GM23338 (cell line): ENCODE results near the gene DGKB. TPM values are rescaled to one million over a fixed set of nuclear protein-coding genes. Genes with fewer than 3 reads are reported as not detected.
"Not testable (repeated sequence)": the region's sequence is repeated elsewhere in the genome, so short reads cannot be mapped to it uniquely, and the experiment has no call there.

Experiments
- ATAC-seq: fragments of 200-7000 bp; cut with Tn5 transposase; 3 replicates; pipeline ENCODE4 v1.9.1; 2020
- DNase-seq: peaks from one replicate; pipeline ENCODE4 v3.0.0-alpha.2; 2015; ENCODE audit warnings: low spot score
- H2AFZ ChIP-seq: fragments of 200-600 bp; sonication (generic); 2 replicates; pipeline ENCODE4 v1.8.0; 2016; ENCODE audit warnings: antibody characterized with exemption, mild to moderate bottlenecking, moderate library complexity
- H3F3A ChIP-seq: fragments of 200-600 bp; sonication (generic); replicated peaks from 2 replicates; pipeline ENCODE4 v1.8.0; 2017; ENCODE audit warnings: antibody characterized with exemption, mixed run types, low read depth
- H3K27ac ChIP-seq: fragments of 200-600 bp; sonication (generic); 2 replicates; pipeline ENCODE4 v1.6.1; 2016; ENCODE audit warnings: low read depth
- H3K27me3 ChIP-seq: fragments of 200-600 bp; sonication (generic); 2 replicates; pipeline ENCODE4 v1.8.0; 2016; ENCODE audit warnings: mild to moderate bottlenecking, mixed run types, moderate library complexity; ENCODE audit not compliant: insufficient read depth
- H3K36me3 ChIP-seq: fragments of 200-600 bp; sonication (generic); 2 replicates; pipeline ENCODE4 v1.8.0; 2016; ENCODE audit warnings: mild to moderate bottlenecking; ENCODE audit not compliant: insufficient read depth
- H3K4me1 ChIP-seq: fragments of 200-600 bp; sonication (generic); 2 replicates; pipeline ENCODE4 v1.8.0; 2016; ENCODE audit warnings: mild to moderate bottlenecking, moderate library complexity; ENCODE audit not compliant: insufficient read depth
- H3K4me2 ChIP-seq: fragments of 200-600 bp; sonication (generic); 2 replicates; pipeline ENCODE4 v1.7.1; 2017; ENCODE audit warnings: mixed run types
- H3K4me3 ChIP-seq: fragments of 200-600 bp; sonication (generic); 2 replicates; pipeline ENCODE4 v1.6.1; 2016; ENCODE audit warnings: mixed run types
- H3K79me2 ChIP-seq: fragments of 200-600 bp; sonication (generic); replicated peaks from 2 replicates; pipeline ENCODE4 v1.8.0; 2017; ENCODE audit warnings: mild to moderate bottlenecking; ENCODE audit not compliant: insufficient read depth
- H3K9me2 ChIP-seq: fragments of 200-600 bp; sonication (generic); 2 replicates; pipeline ENCODE4 v1.8.0; 2017; ENCODE audit not compliant: insufficient read depth
- H4K20me1 ChIP-seq: fragments of 200-600 bp; sonication (generic); replicated peaks from 2 replicates; pipeline ENCODE4 v1.8.0; 2017; ENCODE audit warnings: mild to moderate bottlenecking; ENCODE audit not compliant: insufficient read depth
- H3K27ac Mint-ChIP-seq: 2 replicates; pipeline ENCODE4 v1.8.0; 2020; ENCODE audit warnings: inconsistent platforms, mild to moderate bottlenecking, moderate library complexity, mixed read lengths
- H3K27me3 Mint-ChIP-seq: 3 replicates; pipeline ENCODE4 v1.8.0; 2022; ENCODE audit warnings: low read depth, mild to moderate bottlenecking, moderate library complexity, mixed read lengths, inconsistent platforms; ENCODE audit not compliant: insufficient read depth, poor library complexity
- H3K36me3 Mint-ChIP-seq: 3 replicates; pipeline ENCODE4 v1.8.0; 2021; ENCODE audit warnings: low read depth, mild to moderate bottlenecking, inconsistent platforms, moderate library complexity, mixed read lengths
- H3K4me1 Mint-ChIP-seq: 3 replicates; pipeline ENCODE4 v1.8.0; 2020; ENCODE audit warnings: mild to moderate bottlenecking, inconsistent platforms, mixed read lengths
- H3K4me3 Mint-ChIP-seq: 3 replicates; pipeline ENCODE4 v1.8.0; 2021; ENCODE audit warnings: moderate library complexity, mild to moderate bottlenecking, inconsistent platforms, mixed read lengths
- H3K9me3 Mint-ChIP-seq: 3 replicates; pipeline ENCODE4 v1.8.0; 2020; ENCODE audit warnings: moderate library complexity, mild to moderate bottlenecking, inconsistent platforms, mixed read lengths
- EZH2phosphoT487 ChIP-seq: fragments of 200-600 bp; sonication (generic); IDR thresholded peaks from one replicate; pipeline ENCODE4 v1.8.1; 2018; ENCODE audit warnings: antibody characterized with exemption; ENCODE audit not compliant: unreplicated experiment
- NANOG ChIP-seq: IDR thresholded peaks from 2 replicates; pipeline ENCODE4 v1.6.1; 2016; ENCODE audit warnings: antibody characterized with exemption, borderline replicate concordance
- POLR2AphosphoS5 ChIP-seq: IDR thresholded peaks from 2 replicates; pipeline ENCODE4 v1.6.1; 2016; ENCODE audit warnings: antibody characterized with exemption, low read depth
- ZNF331 ChIP-seq: fragments of 250-450 bp; sonication (Bioruptor Pico); IDR thresholded peaks from 2 replicates; pipeline ENCODE4 v1.5.0; 2020; ENCODE audit warnings: low read depth, mild to moderate bottlenecking, moderate library complexity
- ZNF462 ChIP-seq: fragments of 250-450 bp; sonication (Bioruptor Pico); IDR thresholded peaks from 2 replicates; pipeline ENCODE4 v1.5.0; 2020; ENCODE audit warnings: mild to moderate bottlenecking, moderate library complexity
- polyA plus RNA-seq: library from polyadenylated mRNA; unstranded; fragments of >200 nt; fragmentation: Nextera tagmentation; extraction: Ambion mirVana; gene quantifications from 2 replicates; pipeline ENCODE4 v1.2.1, GENCODE V29; 2016
- total RNA-seq: library from RNA; depleted of rRNA; stranded (reverse); fragments of >200 nt; shearing (Covaris generic); gene quantifications from 2 replicates; pipeline ENCODE4 v1.2.3, GENCODE V29; 2014

Gene DGKB
- total and polyA plus RNA-seq, 2 experiments from 2014 or later = 4.8 to 11.5 TPM

DNA sequence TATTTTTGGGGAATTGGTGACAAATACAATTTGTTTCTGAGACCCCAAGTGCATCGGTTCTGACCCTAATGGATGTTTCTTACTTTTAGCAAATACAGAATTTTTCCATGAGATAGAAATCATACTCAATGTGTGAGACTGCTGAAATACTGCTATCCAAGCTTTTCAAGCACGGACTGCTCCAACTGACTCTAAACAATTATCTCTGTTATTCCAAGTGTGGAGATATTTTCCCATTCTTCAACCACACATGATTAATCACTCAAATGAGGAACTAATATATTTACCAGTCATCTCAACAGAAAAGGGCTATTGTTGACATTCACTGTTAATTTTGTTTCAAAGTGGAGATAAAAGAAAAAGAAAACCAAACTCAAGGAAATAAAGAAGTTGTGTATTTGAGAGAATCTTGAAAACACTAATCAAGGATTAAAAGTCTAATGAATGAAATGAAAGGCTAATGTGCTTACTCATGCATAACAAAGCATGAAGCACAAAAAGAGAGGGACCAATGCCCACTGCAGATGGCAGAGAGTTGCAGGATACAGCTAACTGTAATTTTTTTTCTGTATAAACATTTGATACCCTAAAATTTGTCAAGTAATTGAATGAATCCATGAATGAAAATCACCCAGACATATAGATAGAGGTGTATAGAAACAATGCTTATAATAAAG is 423.6 kb downstream of the DGKB start (continued):
- TF ChIP-seq ZNF462 (CRISPR knock-in tag) = no peak
- TF ChIP-seq NANOG = no peak
- TF ChIP-seq EZH2phosphoT487 = no peak
- no peak for TF ChIP-seq POLR2AphosphoS5
- no peak for TF ChIP-seq ZNF331 (CRISPR knock-in tag)

GRCh38 chr7:14461716-14462115 is 440.8 kb downstream of the DGKB start:
- not testable (repeated sequence) for H3K36me3 ChIP-seq, H3K27ac ChIP-seq, H3K9me3 Mint-ChIP-seq, DNase-seq, H3K79me2 ChIP-seq, H3F3A ChIP-seq, H3K9me2 ChIP-seq, H3K4me1 Mint-ChIP-seq, H3K4me3 ChIP-seq, H2AFZ ChIP-seq, H4K20me1 ChIP-seq, H3K27me3 ChIP-seq, H3K4me1 ChIP-seq, H3K4me3 Mint-ChIP-seq, H3K27me3 Mint-ChIP-seq, ATAC-seq, H3K4me2 ChIP-seq, H3K36me3 Mint-ChIP-seq, H3K27ac Mint-ChIP-seq

DNA sequence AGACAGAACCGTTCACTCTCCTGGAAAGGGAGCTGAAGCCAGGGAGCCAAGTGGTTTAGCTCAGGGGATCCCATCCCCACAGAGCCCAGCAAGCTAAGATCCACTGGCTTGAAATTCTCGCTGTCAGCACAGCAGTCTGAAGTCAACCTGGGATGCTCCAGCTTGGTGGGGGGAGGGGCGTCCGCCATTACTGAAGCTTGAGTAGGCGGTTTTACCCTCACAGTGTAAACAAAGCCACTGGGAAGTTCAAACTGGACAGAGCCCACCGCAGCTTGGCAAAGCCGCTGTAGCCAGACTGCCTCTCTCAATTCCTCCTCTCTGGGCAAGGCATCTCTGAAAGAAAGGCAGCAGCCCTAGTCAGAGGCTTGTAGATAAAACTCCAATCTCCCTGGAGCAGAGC is 443.7 kb downstream of the DGKB start:
- H3K36me3 ChIP-seq, H3K4me1 Mint-ChIP-seq, H3K9me3 Mint-ChIP-seq, H3K4me3 ChIP-seq, H3K79me2 ChIP-seq, H3K27me3 ChIP-seq, H3K9me2 ChIP-seq, H3K27me3 Mint-ChIP-seq, H3K36me3 Mint-ChIP-seq, H3K4me1 ChIP-seq, H3F3A ChIP-seq, ATAC-seq, H3K4me2 ChIP-seq, H4K20me1 ChIP-seq, H3K27ac Mint-ChIP-seq, H3K4me3 Mint-ChIP-seq, H3K27ac ChIP-seq: not testable (repeated sequence)
- peak overlapping the region; percentile 28; the same call in 1 of the 2 replicates for H2AFZ ChIP-seq
- peak; percentile 5 for DNase-seq
